ENCODE measurements around the gene CARS2.

DNA sequence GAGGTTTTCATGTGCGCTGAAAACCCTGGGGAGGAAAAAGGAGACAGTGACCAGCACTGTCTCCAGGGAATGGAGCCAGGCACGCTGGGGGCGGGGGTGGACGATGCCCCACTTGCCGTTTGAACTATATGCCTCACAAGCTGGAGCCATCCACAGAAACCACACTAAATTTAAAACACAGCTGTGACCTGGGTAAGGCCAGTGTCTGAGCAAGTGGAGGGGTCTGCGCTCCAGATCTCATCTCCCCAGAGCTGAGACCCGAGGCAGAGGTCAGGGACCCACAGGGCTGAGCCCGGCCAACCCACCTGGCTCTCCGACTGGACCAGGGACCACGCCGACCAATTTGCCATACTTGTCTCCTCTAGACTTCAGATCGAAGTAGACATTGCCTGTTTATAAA, 23.2 kb downstream of the CARS2 start:
- TF ChIP-seq POLR2AphosphoS5 (IDR thresholded peaks at IDR 0.05; ENCODE audit: low read depth, low read length) (no peak), POLR2A (IDR thresholded peaks at IDR 0.05; ENCODE audit: low read depth, low read length) (no peak), TAF1 (IDR thresholded peaks at IDR 0.05; ENCODE audit: borderline replicate concordance, low read depth, low read length) (no peak)
